ENCODE results near the gene ZNF837.
"Not testable (repeated sequence)": the region's sequence is repeated elsewhere in the genome, so short reads cannot be mapped to it uniquely, and the experiment has no call there.

Gene ZNF837

DNA sequence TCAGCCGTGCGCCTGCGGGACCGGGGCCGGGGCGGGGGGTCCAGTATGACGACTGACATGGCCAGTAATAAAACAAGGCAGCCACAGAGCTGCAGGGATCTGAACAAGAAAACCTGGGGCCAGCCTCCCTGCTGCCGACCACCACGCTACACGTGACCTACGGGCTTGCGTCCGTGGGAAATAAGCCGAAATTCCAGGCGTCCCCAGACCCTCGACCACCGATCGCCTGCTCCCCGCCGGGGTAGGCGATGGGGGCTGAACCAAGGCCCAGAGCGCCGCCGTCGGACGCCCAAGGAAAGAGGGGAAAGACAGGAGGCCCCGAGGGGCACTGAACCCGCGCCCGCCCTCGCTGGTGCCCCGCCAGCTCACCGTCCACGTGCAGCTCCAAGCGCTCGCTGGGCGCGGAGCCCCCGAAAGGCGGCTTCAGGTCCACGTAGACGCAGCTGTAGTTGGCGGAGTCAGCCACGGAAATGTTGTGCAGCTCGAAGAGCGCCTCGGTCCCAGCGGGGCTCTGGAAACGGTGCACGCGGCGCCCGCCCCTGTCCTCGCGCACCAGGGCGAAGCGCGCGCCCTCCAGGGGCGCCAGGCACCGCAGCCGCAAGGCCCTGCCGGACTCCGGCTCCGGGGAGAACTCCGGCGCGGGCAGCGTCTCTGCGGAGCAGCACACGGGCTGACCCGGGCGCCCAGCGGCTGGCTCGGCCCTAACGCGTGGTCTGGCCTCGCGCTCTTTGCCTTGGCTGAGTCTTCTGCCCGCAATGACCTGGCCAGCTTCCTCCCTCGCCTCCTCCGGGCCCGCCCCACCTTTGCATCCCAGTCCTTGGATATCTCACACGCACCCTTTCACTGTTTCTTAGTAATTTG, 30.6 kb downstream of the ZNF837 start:
- Histone ChIP-seq H3K79me1 (ENCODE audit: low read length) (peaks cover 4% of the 10 kb centered on the region), H3K14ac (ENCODE audit: low read length) (no peak overlapping the region), H3K79me2 (ENCODE audit: control insufficient read depth, insufficient read depth, low read length, poor library complexity) (peaks cover 2% of the 10 kb centered on the region), H2AK5ac (ENCODE audit: low read length) (no peak overlapping the region), H3K4me3 (ENCODE audit: low read depth, low read length) (no peak overlapping the region), H2BK12ac (ENCODE audit: low read length) (no peak overlapping the region), H3K4me1 (ENCODE audit: control insufficient read depth in 1 of 2, insufficient read depth in 2 of 2, low read length in 2 of 2) (peaks cover 3 to 7% of the 10 kb centered on the region in 2 experiments), H3K9me3 (ENCODE audit: insufficient read depth, low read depth, low read length) (peaks cover 2% of the 10 kb centered on the region), H4K12ac (ENCODE audit: low read depth, low read length) (no peak overlapping the region), H2AFZ (ENCODE audit: insufficient read depth, low read length, poor library complexity) (no peak overlapping the region), H4K8ac (ENCODE audit: low read depth, low read length) (no peak overlapping the region), H3K18ac (ENCODE audit: low read length) (no peak overlapping the region), H3K27me3 (ENCODE audit: insufficient read depth, low read length) (peaks cover 15% of the 10 kb centered on the region), H4K91ac (ENCODE audit: low read depth, low read length) (no peak overlapping the region), H3K27ac (ENCODE audit: low read depth, low read length) (no peak overlapping the region), H3K9ac (ENCODE audit: low read length) (no peak overlapping the region), H3K4me2 (ENCODE audit: low read length) (no peak overlapping the region), H3K23ac (ENCODE audit: low read length) (no peak overlapping the region), H2BK5ac (ENCODE audit: low read depth, low read length, poor library complexity) (no peak overlapping the region), H2BK120ac (ENCODE audit: insufficient read depth, low read length, poor library complexity) (no peak overlapping the region), H3K36me3 (ENCODE audit: control insufficient read depth in 1 of 2, insufficient read depth in 2 of 2, low read length in 2 of 2) (no peaks in the 10 kb centered on the region), H3K4ac (ENCODE audit: low read depth, low read length) (no peak overlapping the region)
- WGBS (ENCODE audit: extremely low coverage, insufficient coverage, insufficient read length): no CpG with 5 or more reads among the region's 84 CpGs
- DNase-seq: no peak

DNA sequence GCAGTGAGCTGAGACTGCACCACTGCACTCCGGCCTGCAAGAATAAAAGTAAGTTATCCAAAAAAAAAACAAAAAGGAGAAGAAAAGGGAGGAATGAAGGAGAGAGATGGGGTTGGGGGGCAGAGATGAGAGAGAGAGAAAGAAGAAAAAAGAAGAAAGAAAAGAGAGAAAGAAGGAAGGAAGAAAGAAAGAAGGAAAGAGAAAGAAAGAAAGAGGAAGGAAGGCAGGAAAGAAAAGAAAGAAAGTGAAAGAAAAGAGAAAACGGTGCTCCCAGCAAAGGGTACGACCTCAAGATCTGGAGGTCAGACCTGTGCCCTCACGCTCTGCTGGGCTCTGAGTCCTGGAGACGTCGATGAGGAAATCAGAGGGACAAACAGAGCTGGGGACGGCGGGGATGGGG, 31.2 kb downstream of the ZNF837 start:
- no peak overlapping the region for H3K27ac ChIP-seq (ENCODE audit: low read depth, low read length)
- peaks cover 2% of the 10 kb centered on the region for H3K9me3 ChIP-seq (ENCODE audit: insufficient read depth, low read depth, low read length)
- no peak overlapping the region for H4K8ac ChIP-seq (ENCODE audit: low read depth, low read length)
- peaks cover 3 to 7% of the 10 kb centered on the region in 2 experiments for H3K4me1 ChIP-seq (ENCODE audit: control insufficient read depth in 1 of 2, insufficient read depth in 2 of 2, low read length in 2 of 2)
- WGBS (ENCODE audit: extremely low coverage, insufficient coverage, insufficient read length): no CpG with 5 or more reads among the region's 8 CpGs
- H3K79me2 ChIP-seq (ENCODE audit: control insufficient read depth, insufficient read depth, low read length, poor library complexity): peaks cover 2% of the 10 kb centered on the region
- no peak overlapping the region for H4K12ac ChIP-seq (ENCODE audit: low read depth, low read length)
- H3K79me1 ChIP-seq (ENCODE audit: low read length): peaks cover 4% of the 10 kb centered on the region
- no peak overlapping the region for H2BK12ac ChIP-seq (ENCODE audit: low read length)
- H3K14ac ChIP-seq (ENCODE audit: low read length): no peak overlapping the region
- H3K27me3 ChIP-seq (ENCODE audit: insufficient read depth, low read length): peaks cover 15% of the 10 kb centered on the region
- H2AFZ ChIP-seq (ENCODE audit: insufficient read depth, low read length, poor library complexity): no peak overlapping the region
- H4K91ac ChIP-seq (ENCODE audit: low read depth, low read length): no peak overlapping the region
- H3K4ac ChIP-seq (ENCODE audit: low read depth, low read length): no peak overlapping the region
- no peak overlapping the region for H3K9ac ChIP-seq (ENCODE audit: low read length)
- no peak overlapping the region for H3K4me2 ChIP-seq (ENCODE audit: low read length)
- H3K4me3 ChIP-seq (ENCODE audit: low read depth, low read length): no peak overlapping the region
- no peak overlapping the region for H2BK120ac ChIP-seq (ENCODE audit: insufficient read depth, low read length, poor library complexity)
- H2BK5ac ChIP-seq (ENCODE audit: low read depth, low read length, poor library complexity): no peak overlapping the region
- H3K36me3 ChIP-seq (ENCODE audit: control insufficient read depth in 1 of 2, insufficient read depth in 2 of 2, low read length in 2 of 2): no peaks in the 10 kb centered on the region
- H3K23ac ChIP-seq (ENCODE audit: low read length): no peak overlapping the region
- H2AK5ac ChIP-seq (ENCODE audit: low read length): no peak overlapping the region
- H3K18ac ChIP-seq (ENCODE audit: low read length): no peak overlapping the region
- DNase-seq: no peak

DNA sequence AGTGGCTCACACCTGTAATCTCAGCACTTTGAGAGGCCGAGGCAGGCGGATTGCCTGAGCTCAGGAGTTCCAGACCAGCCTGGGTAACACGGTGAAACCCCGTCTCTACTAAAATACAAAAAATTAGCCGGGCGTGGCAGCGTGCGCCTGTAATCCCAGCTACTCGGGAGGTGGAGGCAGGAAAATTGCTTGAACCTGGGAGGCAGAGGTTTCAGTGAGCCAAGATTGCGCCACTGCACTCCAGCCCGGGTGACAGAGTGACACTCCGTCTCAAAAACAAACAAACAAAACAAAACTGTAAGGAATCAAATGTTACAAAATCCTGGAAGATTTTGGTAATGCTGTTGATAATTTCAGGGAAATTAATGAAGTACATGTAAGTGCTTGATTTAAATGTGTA, 32.8 kb downstream of the ZNF837 start:
- H2BK120ac ChIP-seq (ENCODE audit: insufficient read depth, low read length, poor library complexity); H3K4me1 ChIP-seq (ENCODE audit: control insufficient read depth in 1 of 2, insufficient read depth in 2 of 2, low read length in 2 of 2); H3K79me1 ChIP-seq (ENCODE audit: low read length); H3K36me3 ChIP-seq (ENCODE audit: control insufficient read depth in 1 of 2, insufficient read depth in 2 of 2, low read length in 2 of 2); H2BK5ac ChIP-seq (ENCODE audit: low read depth, low read length, poor library complexity); H4K91ac ChIP-seq (ENCODE audit: low read depth, low read length); H4K8ac ChIP-seq (ENCODE audit: low read depth, low read length); H3K27ac ChIP-seq (ENCODE audit: low read depth, low read length); H3K4ac ChIP-seq (ENCODE audit: low read depth, low read length); H4K12ac ChIP-seq (ENCODE audit: low read depth, low read length); H3K14ac ChIP-seq (ENCODE audit: low read length); H3K9ac ChIP-seq (ENCODE audit: low read length); H3K9me3 ChIP-seq (ENCODE audit: insufficient read depth, low read depth, low read length); H3K23ac ChIP-seq (ENCODE audit: low read length); H3K4me3 ChIP-seq (ENCODE audit: low read depth, low read length); H2BK12ac ChIP-seq (ENCODE audit: low read length); H3K18ac ChIP-seq (ENCODE audit: low read length); H2AK5ac ChIP-seq (ENCODE audit: low read length); DNase-seq; H2AFZ ChIP-seq (ENCODE audit: insufficient read depth, low read length, poor library complexity); H3K79me2 ChIP-seq (ENCODE audit: control insufficient read depth, insufficient read depth, low read length, poor library complexity): not testable (repeated sequence)
- Histone ChIP-seq H3K27me3 (ENCODE audit: insufficient read depth, low read length) (peaks cover 15% of the 10 kb centered on the region), H3K4me2 (ENCODE audit: low read length) (peak overlapping the region; percentile 96)
- WGBS (ENCODE audit: extremely low coverage, insufficient coverage, insufficient read length): no CpG with 5 or more reads among the region's 12 CpGs

DNA sequence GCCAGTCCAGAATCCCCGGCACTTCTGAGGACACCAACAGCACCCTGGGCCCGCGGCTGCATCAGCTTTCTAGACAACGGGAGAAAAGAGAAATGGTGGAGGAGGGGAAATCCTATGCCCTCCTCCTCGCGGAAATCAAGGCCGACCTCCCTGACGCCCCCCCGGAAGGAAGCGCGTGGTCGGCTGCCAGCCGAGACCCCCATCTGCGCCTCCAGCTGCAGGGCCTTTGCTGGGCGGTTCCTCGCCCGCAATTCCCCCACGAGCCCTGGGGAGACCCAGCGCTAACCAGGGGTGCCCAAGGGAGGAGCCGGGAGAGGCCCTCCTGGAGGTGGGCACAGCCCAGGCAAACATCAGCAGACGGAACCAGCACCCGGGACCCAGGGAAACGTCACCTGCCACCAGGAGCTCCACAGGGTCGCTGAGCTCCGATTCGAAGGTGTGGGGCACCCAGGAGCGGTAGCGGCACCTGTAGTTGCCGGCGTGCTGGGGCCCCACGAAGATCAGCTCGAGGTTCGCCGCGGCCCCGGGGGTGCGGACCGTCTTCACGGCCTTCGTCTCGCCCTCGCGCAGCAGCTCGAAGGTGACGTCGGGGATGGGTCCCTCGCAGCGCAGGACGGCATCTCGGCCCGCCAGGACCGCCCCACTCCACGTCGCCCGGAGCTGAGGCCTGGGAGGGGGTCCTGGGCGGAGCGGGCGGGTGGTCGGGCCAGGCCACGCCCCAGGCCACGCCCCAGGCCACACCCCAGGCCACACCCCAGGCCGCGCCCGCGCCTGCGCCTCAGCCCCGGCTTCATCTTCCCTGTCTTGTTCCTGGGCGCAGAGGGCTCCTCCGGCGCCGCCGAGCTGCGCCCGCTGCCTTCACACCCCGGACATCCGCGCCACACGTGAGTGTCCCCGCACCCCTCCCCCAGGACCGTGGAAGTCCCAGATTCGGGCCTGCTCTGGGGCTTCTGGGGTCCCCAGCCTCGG, 33.6 kb downstream of the ZNF837 start:
- Histone ChIP-seq H3K79me1 (ENCODE audit: low read length) (peaks cover 4% of the 10 kb centered on the region), H3K79me2 (ENCODE audit: control insufficient read depth, insufficient read depth, low read length, poor library complexity) (peaks cover 2% of the 10 kb centered on the region), H3K9me3 (ENCODE audit: insufficient read depth, low read depth, low read length) (no peaks in the 10 kb centered on the region), H3K4me1 (ENCODE audit: control insufficient read depth in 1 of 2, insufficient read depth in 2 of 2, low read length in 2 of 2) (peaks cover 3 to 7% of the 10 kb centered on the region in 2 experiments), H2BK120ac (ENCODE audit: insufficient read depth, low read length, poor library complexity) (no peak overlapping the region), H3K4me2 (ENCODE audit: low read length) (peak overlapping the region; percentile 96), H2BK5ac (ENCODE audit: low read depth, low read length, poor library complexity) (no peak overlapping the region), H3K23ac (ENCODE audit: low read length) (no peak overlapping the region), H2AFZ (ENCODE audit: insufficient read depth, low read length, poor library complexity) (peak overlapping the region; percentile 83), H3K4me3 (ENCODE audit: low read depth, low read length) (peak overlapping the region; percentile 71), H3K36me3 (ENCODE audit: control insufficient read depth in 1 of 2, insufficient read depth in 2 of 2, low read length in 2 of 2) (no peaks in the 10 kb centered on the region), H4K91ac (ENCODE audit: low read depth, low read length) (peak overlapping the region; percentile 28), H3K9ac (ENCODE audit: low read length) (no peak overlapping the region), H2AK5ac (ENCODE audit: low read length) (no peak overlapping the region), H4K12ac (ENCODE audit: low read depth, low read length) (peak overlapping the region; percentile 43), H3K18ac (ENCODE audit: low read length) (peak overlapping the region; percentile 62), H3K27me3 (ENCODE audit: insufficient read depth, low read length) (peaks cover 15% of the 10 kb centered on the region), H2BK12ac (ENCODE audit: low read length) (no peak overlapping the region), H3K14ac (ENCODE audit: low read length) (peak overlapping the region; percentile 51), H3K4ac (ENCODE audit: low read depth, low read length) (no peak overlapping the region), H3K27ac (ENCODE audit: low read depth, low read length) (no peak overlapping the region), H4K8ac (ENCODE audit: low read depth, low read length) (peak overlapping the region; percentile 81)
- no CpG with 5 or more reads among the region's 82 CpGs for WGBS (ENCODE audit: extremely low coverage, insufficient coverage, insufficient read length)
- peak in 1 of 2 donors; percentile 17 for DNase-seq
